Left ventricle myocardium superior (tissue), 1 donor: ENCODE measurements around the gene TMEM80. TPM values are rescaled to one million over a fixed set of nuclear protein-coding genes. Genes with fewer than 3 reads are reported as not detected.
"Not testable (repeated sequence)": the region's sequence is repeated elsewhere in the genome, so short reads cannot be mapped to it uniquely, and the experiment has no call there.

Source experiments
- ATAC-seq: fragments of 200-7000 bp; cut with Tn5 transposase; one replicate; pipeline ENCODE4 v1.9.1; 2020; ENCODE audit warnings: mild to moderate bottlenecking, moderate library complexity
- DNase-seq: peaks from one replicate; pipeline ENCODE4 v3.0.0-alpha.2; 2020
- intact Hi-C: fragments of 100-400 bp; cut with micrococcal nuclease; formaldehyde crosslinking; loops from one replicate; pipeline ENCODE4 v1.11.0; 2022
- total RNA-seq: library from RNA; stranded (reverse); fragmentation: NEBNext Ultra II Directional; extraction: Animal tissue kit (Norgen Biotek cat#: 25700); gene quantifications from one replicate; pipeline ENCODE4 v1.2.1, GENCODE V29; 2021
- donor health status: DM: no; HTN: yes; CAD: no; lungs with severe emphysema.

Gene TMEM80
- total RNA-seq, 1 donor from 2014 or later, result 9.0 TPM

DNA sequence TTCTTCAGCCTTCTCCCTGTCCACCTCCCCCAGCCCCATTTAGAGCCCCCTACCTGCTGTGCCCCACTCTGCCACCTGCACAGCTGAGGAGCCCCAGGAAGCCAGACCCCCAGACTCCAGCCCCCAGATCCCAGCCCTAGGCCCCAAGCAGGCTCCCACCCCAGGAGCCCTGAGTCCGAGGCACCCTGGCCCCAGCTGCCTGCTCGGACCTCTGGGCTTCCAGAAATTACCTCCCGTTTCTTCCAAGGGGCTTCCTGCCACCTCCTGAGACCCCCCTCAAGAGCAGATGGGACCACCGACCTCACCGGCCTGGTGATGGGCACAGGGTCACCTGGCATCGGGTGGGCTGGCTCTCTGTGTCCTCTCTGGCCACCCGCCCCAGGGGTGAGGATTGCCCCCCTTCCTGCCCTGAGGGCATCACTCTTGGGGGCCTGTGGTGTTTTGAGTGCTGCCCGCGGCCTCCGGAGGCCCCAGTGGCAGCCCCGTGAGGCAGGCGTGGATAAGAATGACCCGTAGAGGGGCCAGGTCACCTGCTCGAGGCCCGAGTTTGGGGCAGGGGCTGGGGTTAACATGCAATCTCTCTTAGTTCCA, 33.4 kb downstream of the TMEM80 start:
- intact Hi-C loops, result no loop called here
- DNase-seq (no peak), ATAC-seq (no peak)

- no peak for ATAC-seq
- no peak for DNase-seq
- intact Hi-C loops, result no loop called here
These were observed 34.0 kb downstream of the TMEM80 start for GRCh38 chr11:729492-730074.

- intact Hi-C loops, result no loop called here
- no peak for ATAC-seq
- no peak for DNase-seq
These were observed 37.5 kb downstream of the TMEM80 start for GRCh38 chr11:733072-733471.

- DNase-seq, intact Hi-C loops, ATAC-seq: not testable (repeated sequence)
These were observed 38.9 kb downstream of the TMEM80 start for GRCh38 chr11:734541-734940.

DNA sequence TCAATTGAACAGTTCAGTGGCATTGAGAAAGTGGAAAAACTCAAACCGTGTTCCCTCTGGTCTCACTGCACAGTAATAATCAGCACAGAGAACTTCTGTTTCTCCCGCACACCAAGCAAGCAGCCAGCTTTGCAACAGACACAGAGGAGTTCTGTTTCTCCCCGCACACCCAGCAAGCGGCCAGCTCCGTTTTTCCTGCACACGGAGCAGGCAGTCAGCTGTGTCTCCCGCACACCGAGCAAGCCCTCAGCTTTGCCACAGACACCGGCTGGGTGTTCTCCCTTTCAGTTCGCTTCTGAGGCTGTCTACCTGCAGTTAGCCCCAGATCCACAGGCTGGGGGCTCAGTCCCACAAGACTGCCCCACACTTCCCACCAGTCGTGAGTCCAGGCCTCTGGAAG, 41.8 kb downstream of the TMEM80 start:
- ATAC-seq, result no peak
- intact Hi-C loops, result no loop called here

DNA sequence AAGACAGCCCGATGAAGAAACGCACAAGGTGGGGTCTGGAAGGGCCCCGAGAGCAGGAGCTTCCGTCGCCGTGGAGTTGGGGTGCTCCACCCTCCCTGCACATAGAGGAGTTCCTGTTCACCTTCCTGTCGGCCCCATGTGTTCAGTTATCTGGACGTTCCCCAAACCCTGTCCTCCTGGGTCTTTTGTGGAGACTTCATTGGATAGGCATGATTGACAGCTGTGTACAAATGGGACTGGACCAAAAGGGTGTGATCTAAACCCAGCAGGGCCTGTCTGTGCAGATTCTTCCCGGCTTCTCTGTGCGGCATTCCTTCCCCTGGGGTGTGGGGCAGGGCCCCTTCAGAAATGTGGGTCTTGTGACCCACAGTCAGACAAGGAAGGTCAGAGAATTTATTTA, 42.3 kb downstream of the TMEM80 start:
- ATAC-seq, intact Hi-C loops, DNase-seq: not testable (repeated sequence)

More for the DNA sequence above, 41.8 kb downstream of the TMEM80 start:
- no peak for DNase-seq

DNA sequence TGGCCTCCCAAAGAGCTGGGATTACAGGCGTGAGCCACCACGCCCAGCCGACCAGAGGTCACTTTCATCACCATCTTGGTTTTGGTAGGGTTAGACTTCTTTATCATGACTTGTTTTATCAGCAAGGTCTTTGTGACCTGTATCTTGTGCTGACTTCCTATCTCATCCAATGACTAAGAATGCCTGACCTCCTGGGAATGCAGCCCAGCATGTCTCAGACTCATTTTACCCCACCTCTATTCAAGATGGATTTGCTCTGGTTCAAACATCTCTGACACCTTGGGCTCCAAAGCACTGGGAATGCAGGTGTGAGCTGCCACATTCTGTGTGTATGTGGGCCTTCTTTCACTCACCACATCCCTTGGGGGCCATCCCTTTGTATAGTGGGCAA, 46.5 kb downstream of the TMEM80 start:
- DNase-seq (no peak), ATAC-seq (no peak)
- intact Hi-C loops, result no loop called here

DNA sequence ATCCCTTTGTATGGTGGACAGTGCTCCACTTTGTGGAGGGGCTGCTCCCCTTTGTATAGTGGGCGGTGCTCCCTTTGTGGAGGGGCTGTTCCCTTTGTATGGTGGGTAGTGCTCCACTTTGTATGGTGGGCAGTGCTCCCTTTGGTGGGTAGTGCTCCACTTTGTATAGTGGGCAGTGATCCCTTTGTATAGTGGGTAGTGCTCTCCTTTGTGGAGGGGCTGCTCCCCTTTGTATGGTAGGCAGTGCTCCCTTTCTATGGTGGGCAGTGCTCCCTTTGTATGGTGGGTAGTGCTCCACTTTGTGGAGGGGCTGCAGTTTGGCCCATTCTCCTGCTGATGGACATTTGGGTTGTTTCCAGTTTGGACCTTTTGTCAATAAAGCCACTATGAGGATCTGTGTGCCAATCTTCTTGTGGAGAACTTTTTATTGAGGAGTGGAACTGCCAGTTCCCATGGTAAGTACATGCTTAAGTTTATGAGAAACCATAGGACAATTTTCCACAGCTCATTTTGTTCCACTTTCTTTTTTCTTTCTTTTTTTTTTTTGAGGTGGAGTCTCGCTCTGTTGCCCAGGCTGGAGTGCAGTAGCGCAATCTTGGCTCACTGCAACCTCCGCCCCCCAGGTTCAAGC, 47.1 kb downstream of the TMEM80 start:
- DNase-seq, result no peak
- intact Hi-C loops, result no loop called here
- no peak for ATAC-seq

GRCh38 chr11:745428-745827, 49.8 kb downstream of the TMEM80 start:
- DNase-seq, result no peak
- ATAC-seq, result no peak
- intact Hi-C loops, result no loop called here

DNA sequence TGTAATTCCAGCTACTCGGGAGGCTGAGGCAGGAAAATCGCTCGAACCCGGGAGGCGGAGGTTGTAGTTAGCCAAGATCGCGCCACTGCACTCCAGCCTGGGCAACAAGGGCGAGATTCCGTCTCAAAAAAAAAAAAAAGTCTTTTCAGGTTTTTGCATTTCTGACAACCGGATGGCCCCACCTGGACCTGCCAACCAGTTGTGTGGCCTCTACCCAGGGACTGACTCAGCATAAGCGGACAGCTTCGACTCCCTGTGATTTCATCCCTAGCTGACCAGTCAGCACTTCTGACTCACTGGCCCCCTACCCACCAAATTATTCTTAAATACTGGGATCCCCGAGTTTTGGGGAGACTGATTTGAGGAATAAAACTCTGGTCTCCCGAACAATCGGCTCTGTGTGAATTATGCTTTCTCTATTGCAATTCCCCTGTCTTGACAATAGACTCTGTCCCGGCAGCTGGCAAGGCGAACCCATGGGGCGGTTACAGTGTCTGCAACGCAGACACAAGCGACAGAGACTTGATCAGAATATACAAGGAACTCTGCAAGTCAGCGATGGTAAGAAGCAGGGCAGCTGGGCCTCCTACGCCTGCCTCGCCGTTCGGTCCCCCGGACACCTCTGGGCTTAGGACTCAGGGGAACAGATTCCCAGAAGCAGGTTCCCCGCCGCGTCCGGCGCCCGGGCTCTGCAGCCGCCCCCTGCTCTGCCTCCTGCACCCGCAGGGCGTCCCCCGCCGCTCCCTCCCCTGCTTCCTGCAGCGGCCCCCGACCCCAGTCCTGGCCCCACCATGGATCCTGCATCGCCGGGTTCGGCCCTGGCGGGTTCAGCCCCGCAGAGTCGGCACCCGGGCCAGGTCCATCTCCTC, 50.9 kb downstream of the TMEM80 start:
- ATAC-seq, result peak; percentile 44
- DNase-seq, result no peak
- intact Hi-C loops, result no loop called here

GRCh38 chr11:747158-748006, 51.8 kb downstream of the TMEM80 start, which contains the start of gene TALDO1:
Gene TALDO1 (plus strand): TSS chr11:747464. CDS start chr11:747482, 18 bp downstream.
- peak; percentile 97 for DNase-seq
- ATAC-seq, result peak; percentile 99
- intact Hi-C loops, result no loop called here

- intact Hi-C loops, result no loop called here
- peak; percentile 1 for ATAC-seq
- DNase-seq, result no peak
These were observed 52.4 kb downstream of the TMEM80 start for GRCh38 chr11:748007-748359.

GRCh38 chr11:749731-750130, 54.1 kb downstream of the TMEM80 start:
- DNase-seq (no peak), ATAC-seq (no peak)
- intact Hi-C loops, result no loop called here

Other genes with a start within 250 kb of the TMEM80 start
- gene PTDSS2, start 245.5 kb upstream of the TMEM80 start, total RNA-seq, result 31.8 TPM
- gene RNH1, start 188.6 kb upstream of the TMEM80 start, total RNA-seq, result 171 TPM
- gene HRAS, start 160.2 kb upstream of the TMEM80 start, total RNA-seq, result 67.1 TPM
- 0.22 TPM for gene LRRC56, start 158.3 kb upstream of the TMEM80 start, total RNA-seq
- gene LMNTD2, start 135.1 kb upstream of the TMEM80 start, total RNA-seq, result 0.20 TPM
- 4.6 TPM for gene RASSF7, start 134.8 kb upstream of the TMEM80 start, total RNA-seq
- 18.5 TPM for gene PHRF1, start 119.3 kb upstream of the TMEM80 start, total RNA-seq
- 14.4 TPM for gene IRF7, start 79.9 kb upstream of the TMEM80 start, total RNA-seq
- gene CDHR5, start 70.9 kb upstream of the TMEM80 start, total RNA-seq, result not detected
- gene SCT, start 68.6 kb upstream of the TMEM80 start, total RNA-seq, result not detected
- gene DRD4, start 58.5 kb upstream of the TMEM80 start, total RNA-seq, result not detected
- gene DEAF1, start 594 bp upstream of the TMEM80 start, total RNA-seq, result 15.9 TPM
- 3.3 TPM for gene EPS8L2, start 10.4 kb downstream of the TMEM80 start, total RNA-seq
- 103 TPM for gene TALDO1, start 51.6 kb downstream of the TMEM80 start, total RNA-seq
- gene GATD1, start 81.7 kb downstream of the TMEM80 start, total RNA-seq, result 23.1 TPM
- gene CEND1, start 94.3 kb downstream of the TMEM80 start, total RNA-seq, result not detected
- gene SLC25A22, start 102.5 kb downstream of the TMEM80 start, total RNA-seq, result 3.5 TPM
- 8.5 TPM for gene PIDD1, start 109.4 kb downstream of the TMEM80 start, total RNA-seq
- gene RPLP2, start 114.2 kb downstream of the TMEM80 start, total RNA-seq, result 942 TPM
- gene PNPLA2, start 123.1 kb downstream of the TMEM80 start, total RNA-seq, result 321 TPM
- 31.0 TPM for gene CRACR2B, start 132.1 kb downstream of the TMEM80 start, total RNA-seq
- gene CD151, start 137.1 kb downstream of the TMEM80 start, total RNA-seq, result 401 TPM
- 266 TPM for gene POLR2L, start 146.7 kb downstream of the TMEM80 start, total RNA-seq
- 40.5 TPM for gene TSPAN4, start 147.0 kb downstream of the TMEM80 start, total RNA-seq
- gene CHID1, start 215.0 kb downstream of the TMEM80 start, total RNA-seq, result 53.0 TPM
- 42.6 TPM for gene AP2A2, start 230.1 kb downstream of the TMEM80 start, total RNA-seq